ENCODE data around the gene ZNF195.
A peak's percentile ranks its signal among the peaks of the same experiment; 100 is the strongest.
"Not testable (repeated sequence)": the region's sequence is repeated elsewhere in the genome, so short reads cannot be mapped to it uniquely, and the experiment has no call there.

ZNF195 gene

GRCh38 chr11:3378426-3379423, at the start of gene ZNF195:
TSS of gene ZNF195 (minus strand) at chr11:3379146. CDS start at chr11:3379040, 106 bp downstream.
- peak; percentile 97 for DNase-seq

- DNase-seq: not testable (repeated sequence)
Observed at GRCh38 chr11:3428076-3428475, 49.1 kb upstream of the ZNF195 start.

GRCh38 chr11:3426541-3426940, 47.6 kb upstream of the ZNF195 start:
- not testable (repeated sequence) for DNase-seq

- DNase-seq: not testable (repeated sequence)
Observed at GRCh38 chr11:3423928-3424327, 45.0 kb upstream of the ZNF195 start.

- DNase-seq: not testable (repeated sequence)
Observed at GRCh38 chr11:3423138-3423731, 44.3 kb upstream of the ZNF195 start.

GRCh38 chr11:3422380-3423137, 43.6 kb upstream of the ZNF195 start:
- peak; percentile 97 for DNase-seq

GRCh38 chr11:3421608-3422379, 42.8 kb upstream of the ZNF195 start:
- not testable (repeated sequence) for DNase-seq

- not testable (repeated sequence) for DNase-seq
Observed at GRCh38 chr11:3420281-3421042, 41.5 kb upstream of the ZNF195 start.

- not testable (repeated sequence) for DNase-seq
Observed at GRCh38 chr11:3419496-3419895, 40.5 kb upstream of the ZNF195 start.

- peak; percentile 48 for DNase-seq
Observed at GRCh38 chr11:3417047-3417446, 38.1 kb upstream of the ZNF195 start.

- DNase-seq: not testable (repeated sequence)
Observed at GRCh38 chr11:3415301-3415700, 36.4 kb upstream of the ZNF195 start.

- DNase-seq: not testable (repeated sequence)
Observed at GRCh38 chr11:3413666-3414065, 34.7 kb upstream of the ZNF195 start.

- no peak for DNase-seq
Observed at GRCh38 chr11:3412837-3413236, 33.9 kb upstream of the ZNF195 start.

- DNase-seq: peak; percentile 74
Observed at GRCh38 chr11:3408722-3409121, 29.8 kb upstream of the ZNF195 start.

GRCh38 chr11:3408058-3408605, 29.2 kb upstream of the ZNF195 start:
- not testable (repeated sequence) for DNase-seq

- DNase-seq: not testable (repeated sequence)
Observed at GRCh38 chr11:3406937-3407336, 28.0 kb upstream of the ZNF195 start.

- DNase-seq: not testable (repeated sequence)
Observed at GRCh38 chr11:3406223-3406875, 27.4 kb upstream of the ZNF195 start.

- not testable (repeated sequence) for DNase-seq
Observed at GRCh38 chr11:3404076-3404925, 25.4 kb upstream of the ZNF195 start.

GRCh38 chr11:3402861-3403250, 23.9 kb upstream of the ZNF195 start:
- DNase-seq: not testable (repeated sequence)
